Stomach smooth muscle (tissue), 2 donors: ENCODE results near the gene PPP1R13B.

Experiments
- H3K27ac ChIP-seq: one replicate; pipeline ENCODE4 v1.7.0; 2013; ENCODE audit warnings: mild to moderate bottlenecking, low read length, inconsistent platforms
- H3K27me3 ChIP-seq, 2 donors: one replicate each; pipeline ENCODE4 v1.7.0; 2013; ENCODE audit warnings: low read length in 2 of 2; ENCODE audit not compliant: insufficient read depth in 2 of 2, control insufficient read depth in 1 of 2
- H3K36me3 ChIP-seq, 2 donors: one replicate each; pipeline ENCODE4 v1.7.0; 2013; ENCODE audit warnings: low read length in 2 of 2; ENCODE audit not compliant: control insufficient read depth in 2 of 2, insufficient read depth in 2 of 2
- H3K4me1 ChIP-seq: one replicate; pipeline ENCODE4 v1.7.0; 2013; ENCODE audit warnings: low read length; ENCODE audit not compliant: control insufficient read depth, insufficient read depth
- H3K4me3 ChIP-seq, 2 donors: one replicate each; pipeline ENCODE4 v1.7.0; 2013; ENCODE audit warnings: low read length in 2 of 2
- H3K9ac ChIP-seq, 2 donors: one replicate each; pipeline ENCODE4 v1.7.0; 2013; ENCODE audit warnings: low read length in 2 of 2, mild to moderate bottlenecking in 1 of 2
- H3K9me3 ChIP-seq, 2 donors: one replicate each; pipeline ENCODE4 v1.7.0; 2013; ENCODE audit warnings: low read length in 2 of 2; ENCODE audit not compliant: control insufficient read depth in 2 of 2
- donor health status: healthy.
- donor health status: Pancreatic carcinoma.

Gene PPP1R13B

GRCh38 chr14:103686831-103687485, 160.4 kb downstream of the PPP1R13B start:
- H3K27me3 ChIP-seq = no peaks in the 10 kb centered on the region
- no peak overlapping the region for H3K27ac ChIP-seq
- H3K4me3 ChIP-seq = no peak overlapping the region
- no peak overlapping the region for H3K9ac ChIP-seq
- peaks cover 12% of the 10 kb centered on the region for H3K4me1 ChIP-seq
- H3K9me3 ChIP-seq = no peaks in the 10 kb centered on the region
- H3K36me3 ChIP-seq = peaks cover 31 to 40% of the 10 kb centered on the region in 2 donors

GRCh38 chr14:103685276-103686211, 161.8 kb downstream of the PPP1R13B start:
- no peaks in the 10 kb centered on the region for H3K9me3 ChIP-seq
- peaks cover 12% of the 10 kb centered on the region for H3K4me1 ChIP-seq
- no peak overlapping the region for H3K27ac ChIP-seq
- H3K36me3 ChIP-seq = peaks cover 38 to 45% of the 10 kb centered on the region in 2 donors
- H3K4me3 ChIP-seq = no peak overlapping the region
- no peaks in the 10 kb centered on the region for H3K27me3 ChIP-seq
- H3K9ac ChIP-seq = no peak overlapping the region

GRCh38 chr14:103684871-103685270, 162.5 kb downstream of the PPP1R13B start:
- Histone ChIP-seq H3K36me3 (peaks cover 37 to 46% of the 10 kb centered on the region in 2 donors), H3K4me3 (no peak overlapping the region), H3K4me1 (peaks cover 10% of the 10 kb centered on the region), H3K9ac (no peak overlapping the region), H3K9me3 (no peaks in the 10 kb centered on the region), H3K27ac (no peak overlapping the region), H3K27me3 (no peaks in the 10 kb centered on the region)

- Histone ChIP-seq H3K36me3 (peaks cover 41 to 47% of the 10 kb centered on the region in 2 donors), H3K4me3 (no peak overlapping the region), H3K27ac (no peak overlapping the region), H3K27me3 (no peaks in the 10 kb centered on the region), H3K9me3 (no peaks in the 10 kb centered on the region), H3K9ac (no peak overlapping the region), H3K4me1 (peaks cover 12% of the 10 kb centered on the region)
Measured at GRCh38 chr14:103684471-103684870, 162.9 kb downstream of the PPP1R13B start.
